Sigmoid colon (tissue), 7 donors: ENCODE data around the gene GLP2R. TPM values are rescaled to one million over a fixed set of nuclear protein-coding genes. Genes with fewer than 3 reads are reported as not detected.

Experiments used
- DNase-seq: peaks from one replicate; pipeline ENCODE4 v3.0.0-alpha.2; 2019
- H3K27ac ChIP-seq, 4 donors: fragments of 200-600 bp; sonication (generic); one replicate each; pipeline ENCODE4 v1.5.1; 2016 to 2019; ENCODE audit warnings: mild to moderate bottlenecking in 1 of 4
- H3K27me3 ChIP-seq, 3 donors: fragments of 200-600 bp; sonication (generic); one replicate each; pipeline ENCODE4 v1.5.1; 2019; ENCODE audit warnings: mild to moderate bottlenecking in 1 of 3
- H3K36me3 ChIP-seq, 4 donors: fragments of 200-600 bp; sonication (generic); one replicate each; pipeline ENCODE4 v1.5.1; 2016 to 2019
- H3K4me1 ChIP-seq, 4 donors: fragments of 200-600 bp; sonication (generic); one replicate each; pipeline ENCODE4 v1.5.1; 2017 to 2019
- H3K4me3 ChIP-seq, 4 donors: fragments of 200-600 bp; sonication (generic); one replicate each; pipeline ENCODE4 v1.5.1; 2017 to 2019; ENCODE audit warnings: mild to moderate bottlenecking in 2 of 4, moderate library complexity in 1 of 4
- H3K9me3 ChIP-seq, 4 donors: fragments of 200-600 bp in 3 of 4; sonication (generic) in 3 of 4; one replicate each; pipeline versions ENCODE4 v1.5.1 to v1.6.1; 2013 to 2019
- CTCF ChIP-seq, 4 experiments: fragments of 450-650 bp in 3 of 4; fragments of 200-600 bp in 1 of 4; IDR thresholded peaks; one replicate each; pipeline ENCODE4 v1.5.1; 2016 to 2019; ENCODE audit warnings: antibody characterized with exemption in 4 of 4, mild to moderate bottlenecking in 3 of 4, moderate library complexity in 2 of 4
- EP300 ChIP-seq, 4 donors: sonication (generic); formaldehyde crosslinking; IDR thresholded peaks; one replicate each; pipeline ENCODE4 v1.6.1; 2017; ENCODE audit warnings: antibody characterized with exemption in 4 of 4
- POLR2A ChIP-seq, 2 donors: fragments of 450-650 bp; IDR thresholded peaks; one replicate each; pipeline ENCODE4 v1.6.1; 2016; ENCODE audit warnings: antibody characterized with exemption in 2 of 2, mild to moderate bottlenecking in 2 of 2, moderate library complexity in 2 of 2
- POLR2AphosphoS5 ChIP-seq, 4 donors: sonication (generic); formaldehyde crosslinking; IDR thresholded peaks; one replicate each; pipeline ENCODE4 v1.6.1; 2017; ENCODE audit warnings: antibody characterized with exemption in 4 of 4
- WGBS, 2 donors: extraction: QIAGEN DNeasy Blood & Tissue Kit; methylation state at CpG; one replicate each; pipeline ENCODE4 v1.1.7; 2013; 5-methylcytosine and 5-hydroxymethylcytosine counted together
- intact Hi-C: fragments of 100-400 bp; cut with DNase I; formaldehyde crosslinking; loops from one replicate; pipeline ENCODE4 v1.15.1; 2023
- polyA plus RNA-seq, 3 donors: library from polyadenylated mRNA; stranded (reverse); fragments of 200-250 nt; gene quantifications; one replicate each; pipeline ENCODE4 v1.2.3, GENCODE V29; 2013
- total RNA-seq, 4 donors: library from RNA; depleted of rRNA; stranded (reverse); fragments of >200 nt; gene quantifications; one replicate each; pipeline ENCODE4 v1.1.0, GENCODE V29; 2016
- donor health status: healthy with polysubstance abuse.
- donor health status: Bipolar disorder and iron deficiency.
- donor health status: healthy.

GLP2R gene
- total and polyA plus RNA-seq, 7 donors: 0.89 to 56.2 (median 28.5) TPM

GRCh38 chr17:9814337-9814945, 11.3 kb upstream of the GLP2R start:
- no peaks in the 10 kb centered on the region for H3K4me1 ChIP-seq
- no peak for DNase-seq
- no peak overlapping the region for H3K27ac ChIP-seq
- no peak overlapping the region for H3K4me3 ChIP-seq
- no peaks in the 10 kb centered on the region for H3K27me3 ChIP-seq
- no peak for TF ChIP-seq CTCF (IDR thresholded peaks at IDR 0.05)
- TF ChIP-seq EP300 (IDR thresholded peaks at IDR 0.05): no peak
- no peak for TF ChIP-seq POLR2A (IDR thresholded peaks at IDR 0.05)
- no peak for TF ChIP-seq POLR2AphosphoS5 (IDR thresholded peaks at IDR 0.05)
- 83 to 85% methylated on average over 14 of the region's 14 CpGs for WGBS, 2 donors
- no peaks in the 10 kb centered on the region for H3K9me3 ChIP-seq
- no peaks in the 10 kb centered on the region for H3K36me3 ChIP-seq
- intact Hi-C loops: no loop called here

GRCh38 chr17:9816472-9816871, 9.3 kb upstream of the GLP2R start:
- Histone ChIP-seq H3K4me3 (no peak overlapping the region), H3K27ac (no peak overlapping the region), H3K36me3 (no peaks in the 10 kb centered on the region), H3K9me3 (no peaks in the 10 kb centered on the region), H3K4me1 (no peaks in the 10 kb centered on the region), H3K27me3 (no peaks in the 10 kb centered on the region)
- no peak for DNase-seq
- WGBS, 2 donors: 83 to 84% methylated on average over 10 of the region's 10 CpGs
- TF ChIP-seq POLR2AphosphoS5 (IDR thresholded peaks at IDR 0.05) (no peak), EP300 (IDR thresholded peaks at IDR 0.05) (no peak), CTCF (IDR thresholded peaks at IDR 0.05) (no peak), POLR2A (IDR thresholded peaks at IDR 0.05) (no peak)
- intact Hi-C loops: no loop called here

GRCh38 chr17:9817086-9817485, 8.6 kb upstream of the GLP2R start:
- no peak for TF ChIP-seq EP300 (IDR thresholded peaks at IDR 0.05)
- TF ChIP-seq POLR2A (IDR thresholded peaks at IDR 0.05): no peak
- no peak for TF ChIP-seq POLR2AphosphoS5 (IDR thresholded peaks at IDR 0.05)
- TF ChIP-seq CTCF (IDR thresholded peaks at IDR 0.05): no peak
- intact Hi-C loops: no loop called here
- H3K9me3 ChIP-seq: no peaks in the 10 kb centered on the region
- H3K27ac ChIP-seq: no peak overlapping the region
- H3K36me3 ChIP-seq: no peaks in the 10 kb centered on the region
- no peak for DNase-seq
- H3K4me3 ChIP-seq: no peak overlapping the region
- 37 to 57% methylated on average over 8 of the region's 8 CpGs for WGBS, 2 donors
- no peaks in the 10 kb centered on the region for H3K4me1 ChIP-seq
- H3K27me3 ChIP-seq: no peaks in the 10 kb centered on the region

- H3K4me1 ChIP-seq: no peaks in the 10 kb centered on the region
- H3K27me3 ChIP-seq: no peaks in the 10 kb centered on the region
- H3K36me3 ChIP-seq: no peaks in the 10 kb centered on the region
- WGBS, 2 donors: 67 to 80% methylated on average over 4 of the region's 4 CpGs
- TF ChIP-seq POLR2AphosphoS5 (IDR thresholded peaks at IDR 0.05) (no peak), CTCF (IDR thresholded peaks at IDR 0.05) (no peak), POLR2A (IDR thresholded peaks at IDR 0.05) (no peak), EP300 (IDR thresholded peaks at IDR 0.05) (no peak)
- no peak overlapping the region for H3K27ac ChIP-seq
- DNase-seq: no peak
- no peaks in the 10 kb centered on the region for H3K9me3 ChIP-seq
- intact Hi-C loops: no loop called here
- no peak overlapping the region for H3K4me3 ChIP-seq
Measured at GRCh38 chr17:9818760-9819159, 7.0 kb upstream of the GLP2R start.

GRCh38 chr17:9820448-9820847, 5.3 kb upstream of the GLP2R start:
- Histone ChIP-seq H3K36me3 (no peaks in the 10 kb centered on the region), H3K4me3 (no peak overlapping the region), H3K9me3 (no peaks in the 10 kb centered on the region), H3K27me3 (no peaks in the 10 kb centered on the region), H3K4me1 (peaks cover 0 to 7% (median 3%) of the 10 kb centered on the region in 4 donors), H3K27ac (no peak overlapping the region)
- TF ChIP-seq CTCF (IDR thresholded peaks at IDR 0.05) (no peak), POLR2AphosphoS5 (IDR thresholded peaks at IDR 0.05) (no peak), POLR2A (IDR thresholded peaks at IDR 0.05) (no peak), EP300 (IDR thresholded peaks at IDR 0.05) (no peak)
- intact Hi-C loops: no loop called here
- no peak for DNase-seq
- 60 to 84% methylated on average over 3 of the region's 3 CpGs for WGBS, 2 donors
